ENCODE results near the gene UCP3. TPM values are rescaled to one million over a fixed set of nuclear protein-coding genes. Genes with fewer than 3 reads are reported as not detected.

UCP3 gene
- total RNA-seq, 2 donors from 2014 or later: 1.9 to 3.5 TPM

DNA sequence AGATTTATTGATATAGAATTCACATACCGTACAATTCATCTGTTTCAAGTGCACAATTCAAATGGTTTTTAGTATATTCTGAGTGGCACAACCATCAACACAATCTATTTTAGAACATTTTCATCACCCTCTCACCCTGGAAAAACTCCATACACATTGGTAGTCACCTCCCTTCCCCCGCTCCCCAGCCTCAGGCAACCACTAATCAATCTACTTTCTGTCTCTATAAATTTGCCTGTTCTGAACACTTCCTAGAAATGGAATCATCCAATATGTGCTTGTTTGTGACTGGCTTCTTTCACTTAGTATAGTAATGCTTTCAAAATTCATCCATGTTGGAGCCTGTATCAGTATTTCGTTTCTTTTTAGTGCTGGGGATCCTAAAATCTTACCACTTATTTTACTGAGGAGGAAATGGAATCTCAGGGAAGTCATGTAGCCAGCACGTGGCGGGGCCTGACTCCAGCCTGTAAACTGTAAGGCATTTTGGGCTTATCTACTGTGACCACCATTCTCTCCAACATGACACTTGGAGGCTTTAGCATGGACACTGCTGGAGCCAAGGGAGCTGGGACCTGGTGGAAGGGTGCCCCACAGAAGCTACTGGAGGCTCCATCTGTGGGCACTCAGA, 905 bp upstream of the UCP3 start:
- H3K9me3 ChIP-seq (ENCODE audit: control insufficient read depth, low read length): no peaks in the 10 kb centered on the region
- TF ChIP-seq CTCF (conservative IDR thresholded peaks at IDR 0.05): no peak
- H3K27ac ChIP-seq (ENCODE audit: low read depth, low read length): no peak overlapping the region
- DNase-seq: no peak
- H3K4me3 Mint-ChIP-seq: no peak overlapping the region
- H3K4me1 Mint-ChIP-seq: peaks cover 17% of the 10 kb centered on the region
- peaks cover 11% of the 10 kb centered on the region for H3K36me3 Mint-ChIP-seq (ENCODE audit: low read depth)
- H3K36me3 ChIP-seq (ENCODE audit: control insufficient read depth, insufficient read depth, low read length): no peaks in the 10 kb centered on the region
- H3K27ac Mint-ChIP-seq: no peak overlapping the region
- no peaks in the 10 kb centered on the region for H3K27me3 Mint-ChIP-seq (ENCODE audit: insufficient read depth)
- H3K9me3 Mint-ChIP-seq: no peaks in the 10 kb centered on the region
- H3K4me3 ChIP-seq (ENCODE audit: low read length): no peak overlapping the region
- no peaks in the 10 kb centered on the region for H3K4me1 ChIP-seq (ENCODE audit: control insufficient read depth, insufficient read depth, low read length)
- H3K9ac ChIP-seq (ENCODE audit: extremely low read depth, low read length, poor library complexity, severe bottlenecking): no peak overlapping the region
- WGBS, 2 experiments (ENCODE audit: insufficient coverage in 1 of 2, insufficient read length in 1 of 2): 86 to 89% methylated on average over 4 to 5 of the region's 5 CpGs
- no peaks in the 10 kb centered on the region for H3K27me3 ChIP-seq (ENCODE audit: control insufficient read depth, insufficient read depth, low read length, poor library complexity, severe bottlenecking)

- no peak overlapping the region for H3K27ac Mint-ChIP-seq
- H3K4me3 Mint-ChIP-seq: no peak overlapping the region
- peaks cover 17% of the 10 kb centered on the region for H3K4me1 Mint-ChIP-seq
- no peaks in the 10 kb centered on the region for H3K27me3 Mint-ChIP-seq (ENCODE audit: insufficient read depth)
- no peaks in the 10 kb centered on the region for H3K36me3 ChIP-seq (ENCODE audit: control insufficient read depth, insufficient read depth, low read length)
- no peaks in the 10 kb centered on the region for H3K9me3 ChIP-seq (ENCODE audit: control insufficient read depth, low read length)
- H3K9ac ChIP-seq (ENCODE audit: extremely low read depth, low read length, poor library complexity, severe bottlenecking): no peak overlapping the region
- peaks cover 11% of the 10 kb centered on the region for H3K36me3 Mint-ChIP-seq (ENCODE audit: low read depth)
- no peaks in the 10 kb centered on the region for H3K27me3 ChIP-seq (ENCODE audit: control insufficient read depth, insufficient read depth, low read length, poor library complexity, severe bottlenecking)
- no peaks in the 10 kb centered on the region for H3K4me1 ChIP-seq (ENCODE audit: control insufficient read depth, insufficient read depth, low read length)
- no peak for TF ChIP-seq CTCF (conservative IDR thresholded peaks at IDR 0.05)
- DNase-seq: no peak
- no peak overlapping the region for H3K4me3 ChIP-seq (ENCODE audit: low read length)
- WGBS, 2 experiments (ENCODE audit: insufficient coverage in 1 of 2, insufficient read length in 1 of 2): 100% methylated on average over 3 of the region's 3 CpGs; no CpG with 5 or more reads in 1 of the 2 experiments
- no peak overlapping the region for H3K27ac ChIP-seq (ENCODE audit: low read depth, low read length)
- no peaks in the 10 kb centered on the region for H3K9me3 Mint-ChIP-seq
These were observed 304 bp upstream of the UCP3 start for GRCh38 chr11:74009230-74009547.

- no peaks in the 10 kb centered on the region for H3K9me3 Mint-ChIP-seq
- H3K27ac Mint-ChIP-seq: no peak overlapping the region
- no peak overlapping the region for H3K4me3 Mint-ChIP-seq
- Histone ChIP-seq H3K4me1 (ENCODE audit: control insufficient read depth, insufficient read depth, low read length) (no peaks in the 10 kb centered on the region), H3K36me3 (ENCODE audit: control insufficient read depth, insufficient read depth, low read length) (no peaks in the 10 kb centered on the region), H3K9me3 (ENCODE audit: control insufficient read depth, low read length) (no peaks in the 10 kb centered on the region), H3K27ac (ENCODE audit: low read depth, low read length) (no peak overlapping the region), H3K27me3 (ENCODE audit: control insufficient read depth, insufficient read depth, low read length, poor library complexity, severe bottlenecking) (no peaks in the 10 kb centered on the region), H3K9ac (ENCODE audit: extremely low read depth, low read length, poor library complexity, severe bottlenecking) (no peak overlapping the region), H3K4me3 (ENCODE audit: low read length) (no peak overlapping the region)
- TF ChIP-seq CTCF (conservative IDR thresholded peaks at IDR 0.05): no peak
- H3K36me3 Mint-ChIP-seq (ENCODE audit: low read depth): peaks cover 11% of the 10 kb centered on the region
- peaks cover 17% of the 10 kb centered on the region for H3K4me1 Mint-ChIP-seq
- no peaks in the 10 kb centered on the region for H3K27me3 Mint-ChIP-seq (ENCODE audit: insufficient read depth)
- DNase-seq: peak; percentile 25
- 92 to 93% methylated on average over 3 to 6 of the region's 6 CpGs for WGBS, 2 experiments (ENCODE audit: insufficient coverage in 1 of 2, insufficient read length in 1 of 2)
These were observed 1.1 kb downstream of the UCP3 start for GRCh38 chr11:74007691-74008372.
